GM19397 (cell line): ENCODE data around the gene RHBDD2.

Experiments
- ATAC-seq: cut with Tn5 transposase; IDR thresholded peaks from one replicate; pipeline ENCODE4 v1.9.1; 2021; ENCODE audit warnings: mild to moderate bottlenecking, moderate library complexity; ENCODE audit not compliant: unreplicated experiment

RHBDD2 gene

GRCh38 chr7:75916259-75916658 is 37.4 kb downstream of the RHBDD2 start:
- no peak for ATAC-seq

- ATAC-seq: no peak
Measured at GRCh38 chr7:75916685-75917634, 38.1 kb downstream of the RHBDD2 start.

- ATAC-seq: no peak
Measured at GRCh38 chr7:75920431-75921161, 41.8 kb downstream of the RHBDD2 start.

GRCh38 chr7:75921479-75921878 is 42.6 kb downstream of the RHBDD2 start:
- ATAC-seq: no peak

GRCh38 chr7:75922966-75923603 is 44.3 kb downstream of the RHBDD2 start:
- ATAC-seq: no peak

GRCh38 chr7:75924256-75924655 is 45.4 kb downstream of the RHBDD2 start:
- no peak for ATAC-seq

GRCh38 chr7:75924889-75925288 is 46.1 kb downstream of the RHBDD2 start:
- no peak for ATAC-seq

GRCh38 chr7:75925717-75926435 is 47.0 kb downstream of the RHBDD2 start:
- no peak for ATAC-seq

- ATAC-seq: peak; percentile 67
Measured at GRCh38 chr7:75928568-75928914, 49.7 kb downstream of the RHBDD2 start.

- no peak for ATAC-seq
Measured at GRCh38 chr7:75931680-75932079, 52.8 kb downstream of the RHBDD2 start.

- ATAC-seq: no peak
Measured at GRCh38 chr7:75937958-75938786, 59.3 kb downstream of the RHBDD2 start.
